Stomach smooth muscle (tissue), 2 donors: ENCODE results near the gene OTOG.

Experiments used
- H3K27ac ChIP-seq: one replicate; pipeline ENCODE4 v1.7.0; 2013; ENCODE audit warnings: mild to moderate bottlenecking, low read length, inconsistent platforms
- H3K27me3 ChIP-seq, 2 donors: one replicate each; pipeline ENCODE4 v1.7.0; 2013; ENCODE audit warnings: low read length in 2 of 2; ENCODE audit not compliant: insufficient read depth in 2 of 2, control insufficient read depth in 1 of 2
- H3K36me3 ChIP-seq, 2 donors: one replicate each; pipeline ENCODE4 v1.7.0; 2013; ENCODE audit warnings: low read length in 2 of 2; ENCODE audit not compliant: control insufficient read depth in 2 of 2, insufficient read depth in 2 of 2
- H3K4me1 ChIP-seq: one replicate; pipeline ENCODE4 v1.7.0; 2013; ENCODE audit warnings: low read length; ENCODE audit not compliant: control insufficient read depth, insufficient read depth
- H3K4me3 ChIP-seq, 2 donors: one replicate each; pipeline ENCODE4 v1.7.0; 2013; ENCODE audit warnings: low read length in 2 of 2
- H3K9ac ChIP-seq, 2 donors: one replicate each; pipeline ENCODE4 v1.7.0; 2013; ENCODE audit warnings: low read length in 2 of 2, mild to moderate bottlenecking in 1 of 2
- H3K9me3 ChIP-seq, 2 donors: one replicate each; pipeline ENCODE4 v1.7.0; 2013; ENCODE audit warnings: low read length in 2 of 2; ENCODE audit not compliant: control insufficient read depth in 2 of 2
- donor health status: healthy.
- donor health status: Pancreatic carcinoma.

OTOG gene

DNA sequence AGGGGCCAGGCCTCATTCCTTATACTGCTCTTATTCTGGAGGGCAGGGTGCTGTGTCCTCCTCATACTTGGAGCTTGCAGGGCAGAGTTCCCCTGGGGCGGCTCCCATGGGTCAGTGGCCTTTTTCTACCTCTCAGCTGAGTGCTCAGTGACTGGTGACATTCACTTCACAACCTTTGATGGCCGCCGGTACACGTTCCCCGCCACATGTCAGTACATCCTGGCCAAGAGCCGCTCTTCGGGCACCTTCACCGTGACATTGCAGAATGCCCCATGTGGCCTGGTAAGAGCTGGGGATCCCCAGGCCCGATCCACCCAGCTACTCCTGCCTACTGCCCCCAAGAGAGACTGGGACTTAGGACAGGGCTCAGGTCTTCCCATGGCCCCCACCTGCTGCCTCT is 14.5 kb downstream of the OTOG start:
- H3K4me3 ChIP-seq = no peak overlapping the region
- H3K9me3 ChIP-seq = no peaks in the 10 kb centered on the region
- H3K27ac ChIP-seq = no peak overlapping the region
- H3K27me3 ChIP-seq = peaks cover 0 to 6% of the 10 kb centered on the region in 2 donors
- no peaks in the 10 kb centered on the region for H3K4me1 ChIP-seq
- no peak overlapping the region for H3K9ac ChIP-seq
- no peaks in the 10 kb centered on the region for H3K36me3 ChIP-seq

DNA sequence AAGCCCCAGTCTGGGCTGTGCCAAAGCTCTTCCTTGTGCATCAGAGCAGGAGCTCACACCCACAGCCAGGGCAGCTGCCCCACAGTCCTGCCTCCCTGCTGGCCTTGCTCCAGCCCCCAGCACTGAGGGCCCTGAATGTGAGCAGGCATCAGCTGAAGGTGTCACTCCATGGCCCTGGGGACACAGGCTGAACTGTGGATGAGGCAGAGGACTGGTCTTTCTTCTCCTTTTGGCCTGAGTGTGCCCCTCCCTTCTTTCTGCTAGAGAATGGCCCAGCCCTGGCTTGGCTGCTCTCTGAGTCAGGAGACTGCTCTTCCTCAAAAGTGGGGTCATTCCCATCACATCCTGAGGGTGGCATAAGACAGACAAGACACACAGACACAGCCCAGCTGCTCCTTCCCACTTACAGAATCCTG is 16.2 kb downstream of the OTOG start:
- no peak overlapping the region for H3K9ac ChIP-seq
- H3K36me3 ChIP-seq = no peaks in the 10 kb centered on the region

GRCh38 chr11:17563961-17564686 is 17.1 kb downstream of the OTOG start:
- Histone ChIP-seq H3K36me3 (no peaks in the 10 kb centered on the region), H3K27me3 (peaks cover 0 to 4% of the 10 kb centered on the region in 2 donors), H3K4me1 (no peaks in the 10 kb centered on the region), H3K27ac (no peak overlapping the region), H3K4me3 (no peak overlapping the region), H3K9me3 (no peaks in the 10 kb centered on the region), H3K9ac (no peak overlapping the region)

More for the DNA sequence above, 16.2 kb downstream of the OTOG start:
- no peaks in the 10 kb centered on the region for H3K4me1 ChIP-seq
- H3K27ac ChIP-seq = no peak overlapping the region
- H3K27me3 ChIP-seq = peaks cover 0 to 6% of the 10 kb centered on the region in 2 donors
- no peak overlapping the region for H3K4me3 ChIP-seq
- no peaks in the 10 kb centered on the region for H3K9me3 ChIP-seq

GRCh38 chr11:17564687-17565042 is 17.6 kb downstream of the OTOG start:
- Histone ChIP-seq H3K9me3 (no peaks in the 10 kb centered on the region), H3K4me3 (no peak overlapping the region), H3K4me1 (no peaks in the 10 kb centered on the region), H3K9ac (no peak overlapping the region), H3K27me3 (no peaks in the 10 kb centered on the region), H3K36me3 (no peaks in the 10 kb centered on the region), H3K27ac (no peak overlapping the region)

GRCh38 chr11:17568944-17569343 is 21.9 kb downstream of the OTOG start:
- no peak overlapping the region for H3K27ac ChIP-seq

GRCh38 chr11:17570034-17570433 is 23.0 kb downstream of the OTOG start:
- H3K4me1 ChIP-seq = no peaks in the 10 kb centered on the region
- no peaks in the 10 kb centered on the region for H3K36me3 ChIP-seq
- no peaks in the 10 kb centered on the region for H3K9me3 ChIP-seq
- H3K27ac ChIP-seq = no peak overlapping the region
- H3K9ac ChIP-seq = no peak overlapping the region
- H3K27me3 ChIP-seq = peaks cover 0 to 6% of the 10 kb centered on the region in 2 donors
- H3K4me3 ChIP-seq = no peak overlapping the region

More at GRCh38 chr11:17568944-17569343, 21.9 kb downstream of the OTOG start:
- Histone ChIP-seq H3K4me1 (no peaks in the 10 kb centered on the region), H3K27me3 (peaks cover 0 to 4% of the 10 kb centered on the region in 2 donors), H3K9ac (no peak overlapping the region), H3K9me3 (no peaks in the 10 kb centered on the region), H3K4me3 (no peak overlapping the region), H3K36me3 (no peaks in the 10 kb centered on the region)

DNA sequence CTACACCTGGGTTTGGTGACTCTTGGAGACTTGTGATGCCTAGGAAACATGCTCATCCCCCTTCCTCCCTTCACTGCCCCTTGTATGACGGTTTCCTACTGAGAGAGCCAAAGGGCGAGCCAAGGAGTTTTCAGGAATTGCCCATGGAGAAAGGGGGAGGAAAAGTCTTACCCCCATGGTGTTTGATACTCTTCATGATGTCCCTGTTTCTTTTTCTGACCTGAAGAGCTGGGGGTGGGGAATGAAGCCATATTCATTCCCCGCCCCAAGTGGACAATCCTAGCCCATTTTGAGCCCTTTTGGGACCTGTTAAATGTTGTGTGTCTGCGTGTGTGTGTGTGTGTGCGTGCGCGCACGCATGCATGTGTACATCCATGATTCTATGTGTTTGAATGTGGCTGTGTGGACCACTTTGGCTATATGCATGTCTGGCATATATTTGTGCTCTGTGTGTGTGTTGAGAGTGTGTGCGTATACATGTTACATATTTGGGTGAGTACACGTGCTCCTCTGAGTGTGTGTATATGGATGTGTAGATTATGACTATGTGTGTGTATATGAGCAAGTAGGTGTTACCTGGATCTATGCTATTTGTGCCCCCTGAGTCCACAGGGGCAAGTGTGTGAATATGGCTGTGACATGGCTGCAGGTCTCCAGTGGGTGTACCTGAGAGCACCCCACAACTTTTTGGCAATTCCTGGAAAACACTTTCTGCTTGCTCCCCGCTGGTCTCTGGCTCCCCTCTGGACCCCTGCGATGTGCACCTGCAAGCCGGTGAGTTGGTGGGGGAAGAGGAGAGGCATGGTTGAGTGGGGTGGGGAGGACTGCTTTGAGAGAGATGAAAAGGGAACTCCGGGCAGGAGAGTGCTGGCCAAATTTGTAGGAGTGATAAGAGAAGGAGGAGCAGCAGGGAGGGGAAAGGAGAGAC is 24.6 kb downstream of the OTOG start:
- Histone ChIP-seq H3K27ac (no peak overlapping the region), H3K9me3 (no peaks in the 10 kb centered on the region), H3K4me1 (no peaks in the 10 kb centered on the region), H3K27me3 (peaks cover 0 to 6% of the 10 kb centered on the region in 2 donors), H3K9ac (no peak overlapping the region), H3K36me3 (no peaks in the 10 kb centered on the region), H3K4me3 (no peak overlapping the region)

DNA sequence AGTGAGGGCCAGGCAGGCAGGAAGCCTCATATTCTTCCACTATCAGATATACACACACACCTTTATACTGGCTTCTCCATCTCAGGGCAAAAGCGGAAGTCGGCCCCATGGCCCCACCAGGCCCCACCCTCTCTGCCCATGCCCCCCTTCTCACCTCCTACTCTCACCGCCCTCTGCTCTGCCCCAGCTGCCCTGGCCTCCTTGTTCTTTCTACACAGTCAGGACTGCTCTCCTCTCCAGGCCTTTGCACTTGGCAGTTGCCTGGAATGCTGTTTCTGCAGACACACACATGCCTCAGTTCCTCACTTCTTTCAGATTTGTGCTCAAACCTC is 25.3 kb downstream of the OTOG start:
- Histone ChIP-seq H3K9ac (no peak overlapping the region), H3K27me3 (peaks cover 0 to 6% of the 10 kb centered on the region in 2 donors), H3K27ac (no peak overlapping the region), H3K36me3 (no peaks in the 10 kb centered on the region), H3K4me1 (no peaks in the 10 kb centered on the region), H3K9me3 (no peaks in the 10 kb centered on the region), H3K4me3 (no peak overlapping the region)

GRCh38 chr11:17572791-17573460 is 25.9 kb downstream of the OTOG start:
- H3K9ac ChIP-seq = no peak overlapping the region
- H3K27me3 ChIP-seq = peaks cover 0 to 6% of the 10 kb centered on the region in 2 donors
- no peaks in the 10 kb centered on the region for H3K36me3 ChIP-seq
- no peaks in the 10 kb centered on the region for H3K9me3 ChIP-seq
- no peak overlapping the region for H3K4me3 ChIP-seq
- no peaks in the 10 kb centered on the region for H3K4me1 ChIP-seq
- no peak overlapping the region for H3K27ac ChIP-seq

- H3K9ac ChIP-seq = no peak overlapping the region
- H3K27me3 ChIP-seq = peaks cover 0 to 6% of the 10 kb centered on the region in 2 donors
- H3K4me1 ChIP-seq = no peaks in the 10 kb centered on the region
- no peaks in the 10 kb centered on the region for H3K36me3 ChIP-seq
- H3K27ac ChIP-seq = no peak overlapping the region
- H3K9me3 ChIP-seq = no peaks in the 10 kb centered on the region
- no peak overlapping the region for H3K4me3 ChIP-seq
These were observed 26.5 kb downstream of the OTOG start for GRCh38 chr11:17573526-17573925.
